Fibroblast of the aortic adventitia (primary cell): ENCODE data around the gene NADK2. TPM values are rescaled to one million over a fixed set of nuclear protein-coding genes. Genes with fewer than 3 reads are reported as not detected.
"Not testable (repeated sequence)": the region's sequence is repeated elsewhere in the genome, so short reads cannot be mapped to it uniquely, and the experiment has no call there.

ENCODE experiments used
- DNase-seq: peaks from one replicate; pipeline ENCODE4 v3.0.0-alpha.2; 2010; ENCODE audit warnings: low read depth
- H3K4me3 ChIP-seq: 2 replicates; pipeline ENCODE4 v1.5.1; 2011; ENCODE audit warnings: low read depth, mild to moderate bottlenecking, control low read depth, low read length, moderate library complexity
- CTCF ChIP-seq: IDR thresholded peaks from 2 replicates; pipeline ENCODE4 v1.5.1; 2011; ENCODE audit warnings: mild to moderate bottlenecking, low read length, control low read depth, inconsistent platforms; ENCODE audit not compliant: insufficient read depth
- total RNA-seq: library from RNA; depleted of rRNA; stranded (reverse); fragments of >200 nt; gene quantifications from 2 replicates; pipeline ENCODE4 v1.2.3, GENCODE V29; 2012; ENCODE audit warnings: low replicate concordance

NADK2 gene
- total RNA-seq, 1 donor: 29.7 TPM

DNA sequence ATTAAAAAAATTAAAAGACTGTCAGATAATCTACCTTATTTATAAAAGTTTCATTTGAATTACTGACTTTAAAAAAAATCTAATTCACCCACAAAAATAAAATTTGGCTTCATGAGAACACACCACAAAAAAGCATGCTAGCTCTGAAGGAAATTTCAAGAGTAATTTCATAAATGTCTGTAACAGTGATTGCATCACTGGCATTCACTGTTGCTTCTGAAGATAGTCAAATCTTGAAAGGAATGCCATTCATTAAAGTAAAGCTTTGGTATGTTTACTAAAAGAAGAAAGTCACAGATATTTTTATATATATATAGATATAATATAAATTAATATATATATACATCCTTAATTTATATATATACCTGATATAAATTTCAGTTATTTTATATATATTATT is 43.4 kb downstream of the NADK2 start:
- no peak overlapping the region for H3K4me3 ChIP-seq
- TF ChIP-seq CTCF: no peak
- peak; percentile 58 for DNase-seq

DNA sequence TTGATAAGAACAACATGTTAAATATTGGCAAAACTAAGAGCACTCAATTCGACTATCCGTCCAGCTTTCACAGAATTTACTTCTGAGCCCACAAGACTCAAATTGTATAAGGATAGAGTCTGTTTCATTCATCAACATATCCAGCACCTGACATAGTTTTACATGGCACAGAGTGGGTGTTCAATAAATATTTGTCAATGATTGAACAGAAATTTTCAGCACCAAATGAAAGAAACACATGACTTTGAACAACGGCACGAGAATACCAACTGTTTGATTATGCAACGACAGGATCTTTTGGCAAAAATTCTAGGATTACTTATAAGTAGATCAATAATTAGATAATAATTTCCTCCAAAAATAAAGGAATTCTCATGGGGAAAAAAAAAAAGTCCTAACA is 48.0 kb downstream of the NADK2 start:
- DNase-seq: no peak
- no peak for TF ChIP-seq CTCF
- no peak overlapping the region for H3K4me3 ChIP-seq

- DNase-seq, H3K4me3 ChIP-seq: not testable (repeated sequence)
Observed at GRCh38 chr5:36184408-36184807, 57.3 kb downstream of the NADK2 start.

GRCh38 chr5:36181774-36182173 is 60.0 kb downstream of the NADK2 start:
- no peak overlapping the region for H3K4me3 ChIP-seq
- TF ChIP-seq CTCF: no peak
- DNase-seq: no peak

DNA sequence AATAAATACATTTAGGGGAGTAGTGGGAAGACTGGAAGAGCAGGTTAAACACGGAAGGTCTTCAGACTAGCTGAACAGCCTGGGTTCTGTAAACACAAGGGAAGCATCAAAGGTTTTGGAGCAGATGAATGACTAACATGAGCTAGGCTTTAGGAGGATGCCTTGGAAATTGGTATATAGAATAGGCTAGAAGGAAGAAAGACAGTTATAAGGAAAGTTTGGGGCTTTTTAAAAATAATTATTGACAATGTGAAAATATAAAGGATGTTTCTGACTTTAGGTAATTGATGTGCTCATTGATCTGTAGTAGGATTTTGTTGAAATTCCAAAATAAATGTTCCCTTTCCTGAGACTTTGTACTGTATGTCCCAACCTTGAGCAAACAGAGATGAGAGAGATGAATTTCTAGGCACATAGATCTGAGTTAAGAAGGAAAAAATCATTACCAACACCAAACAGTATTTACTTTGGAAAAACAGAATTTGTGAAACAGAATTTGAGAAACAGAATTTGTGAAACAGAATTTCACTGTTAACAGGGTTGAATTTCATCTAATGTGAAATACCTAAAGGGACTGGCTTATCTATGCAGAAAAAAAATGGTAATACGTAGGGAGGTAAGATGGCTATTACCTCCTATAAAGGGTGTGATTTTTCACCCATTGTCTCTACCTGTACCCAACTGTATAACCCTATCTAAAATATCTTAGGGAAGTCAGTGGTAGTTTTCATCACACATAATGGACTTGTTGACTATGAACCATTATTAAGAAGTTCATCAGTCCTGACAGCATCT is 61.0 kb downstream of the NADK2 start:
- no peak for TF ChIP-seq CTCF
- DNase-seq: no peak
- no peak overlapping the region for H3K4me3 ChIP-seq

DNA sequence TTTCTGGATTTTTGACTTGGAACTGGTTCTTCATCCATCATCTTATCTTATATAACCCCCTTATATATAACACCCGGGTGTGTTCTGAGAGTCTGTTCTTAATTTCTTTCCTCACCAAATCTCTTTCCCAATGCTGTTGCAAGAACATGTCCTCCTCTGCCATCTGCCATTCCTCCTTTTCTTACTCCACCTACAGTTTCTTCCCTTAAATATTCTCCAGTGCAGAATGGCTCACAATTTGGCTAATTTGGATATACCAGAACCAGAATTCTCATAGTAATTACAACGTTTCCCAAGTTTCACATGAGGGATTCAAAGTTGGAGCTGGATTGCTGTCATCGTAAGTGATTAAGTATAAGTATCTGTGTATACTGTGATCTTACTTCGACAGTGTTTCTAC is 61.8 kb downstream of the NADK2 start:
- no peak overlapping the region for H3K4me3 ChIP-seq
- no peak for DNase-seq
- TF ChIP-seq CTCF: no peak

- TF ChIP-seq CTCF: no peak
- H3K4me3 ChIP-seq: no peak overlapping the region
- no peak for DNase-seq
Observed at GRCh38 chr5:36178524-36178890, 63.2 kb downstream of the NADK2 start.
